Uterus (tissue), 4 donors: ENCODE data around the gene DAB2. TPM values are rescaled to one million over a fixed set of nuclear protein-coding genes. Genes with fewer than 3 reads are reported as not detected.

Experiments used
- DNase-seq, 2 donors: peaks; one replicate each; pipeline ENCODE4 v3.0.0-alpha.2; 2019 to 2020
- H3K27ac ChIP-seq, 2 donors: fragments of 200-600 bp; sonication (generic); 1 replicate in 1 of 2; 2 replicates in 1 of 2; pipeline ENCODE4 v1.5.1; 2016 to 2018
- H3K27me3 ChIP-seq, 2 donors: fragments of 200-600 bp; sonication (generic); one replicate each; pipeline ENCODE4 v1.5.1; 2018 to 2019; ENCODE audit warnings: control low read depth in 1 of 2
- H3K36me3 ChIP-seq, 2 donors: fragments of 200-600 bp; sonication (generic); one replicate each; pipeline ENCODE4 v1.5.1; 2019; ENCODE audit warnings: control low read depth in 1 of 2
- H3K4me1 ChIP-seq, 2 donors: fragments of 200-600 bp; sonication (generic); one replicate each; pipeline ENCODE4 v1.5.1; 2018 to 2019; ENCODE audit warnings: control low read depth in 1 of 2
- H3K4me3 ChIP-seq, 2 donors: fragments of 200-600 bp; sonication (generic); 1 replicate in 1 of 2; 2 replicates in 1 of 2; pipeline ENCODE4 v1.5.1; 2018 to 2019; ENCODE audit warnings: mild to moderate bottlenecking in 1 of 2
- H3K9me3 ChIP-seq, 2 donors: fragments of 200-600 bp; sonication (generic); one replicate each; pipeline ENCODE4 v1.5.1; 2019; ENCODE audit warnings: control low read depth in 1 of 2
- CTCF ChIP-seq, 4 experiments: fragments of 200-600 bp in 2 of 4; fragments of 450-650 bp in 2 of 4; sonication (generic) in 2 of 4; IDR thresholded peaks; one replicate each; pipeline ENCODE4 v1.5.1; 2016 to 2019; ENCODE audit warnings: antibody characterized with exemption in 4 of 4, mild to moderate bottlenecking in 2 of 4, moderate library complexity in 1 of 4
- POLR2A ChIP-seq, 2 donors: fragments of 450-650 bp; IDR thresholded peaks; one replicate each; pipeline ENCODE4 v1.6.1; 2016; ENCODE audit warnings: antibody characterized with exemption in 2 of 2, mild to moderate bottlenecking in 1 of 2, moderate library complexity in 1 of 2
- intact Hi-C: fragments of 100-400 bp; cut with DNase I; formaldehyde crosslinking; loops from one replicate; pipeline ENCODE4 v1.15.1; 2023; ENCODE audit warnings: low total_unique reads
- total RNA-seq, 4 donors: library from RNA; depleted of rRNA in 3 of 4; stranded (reverse); fragments of >200 nt in 3 of 4; gene quantifications; one replicate each; pipeline versions ENCODE4 v1.1.0 to v1.2.4, GENCODE V29; 2014 to 2023
- donor health status: DM: yes; HTN: yes; CAD: no.

The DAB2 gene
- total RNA-seq, 4 donors from 2014 or later, result 23.1 to 80.1 (median 56.7) TPM

GRCh38 chr5:39449591-39449990, 24.8 kb upstream of the DAB2 start:
- Histone ChIP-seq H3K36me3 (no peaks in the 10 kb centered on the region), H3K4me1 (no peaks in the 10 kb centered on the region), H3K4me3 (no peak overlapping the region), H3K27me3 (no peaks in the 10 kb centered on the region), H3K27ac (no peak overlapping the region), H3K9me3 (no peaks in the 10 kb centered on the region)
- intact Hi-C loops, result no loop called here
- no peak for TF ChIP-seq CTCF (IDR thresholded peaks at IDR 0.05)
- no peak for TF ChIP-seq POLR2A (IDR thresholded peaks at IDR 0.05)
- no peak for DNase-seq

DNA sequence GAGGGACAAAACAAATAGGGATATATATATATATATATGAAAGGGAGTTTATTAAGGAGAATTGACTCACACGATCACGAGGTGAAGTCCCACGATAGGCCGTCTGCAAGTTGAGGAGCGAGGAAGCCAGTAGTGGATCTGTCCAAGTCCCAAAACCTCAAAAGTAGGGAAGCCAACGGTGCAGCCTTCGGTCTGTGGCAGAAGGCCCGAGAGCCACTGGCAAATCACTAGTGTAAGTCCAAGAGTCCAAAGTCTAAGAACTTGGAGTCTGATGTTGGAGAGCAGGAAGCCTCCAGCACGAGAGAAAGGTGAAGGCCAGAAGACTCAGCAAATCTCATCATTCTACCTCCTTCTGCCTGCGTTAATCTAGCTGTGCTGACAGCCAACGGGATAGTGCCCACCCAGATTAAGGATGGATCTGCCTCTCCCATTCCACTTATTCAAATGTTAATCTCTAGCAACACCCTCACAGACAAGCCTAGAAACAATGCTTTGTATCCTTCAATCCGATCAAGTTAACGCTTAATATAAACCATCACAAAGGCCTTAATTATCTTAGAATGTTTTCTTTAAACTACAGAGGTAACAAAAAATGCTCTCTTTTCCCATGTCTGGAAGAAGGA, 23.8 kb upstream of the DAB2 start:
- H3K36me3 ChIP-seq, result no peaks in the 10 kb centered on the region
- intact Hi-C loops, result no loop called here
- H3K4me1 ChIP-seq, result no peaks in the 10 kb centered on the region
- TF ChIP-seq CTCF (IDR thresholded peaks at IDR 0.05), result no peak
- no peak for TF ChIP-seq POLR2A (IDR thresholded peaks at IDR 0.05)
- H3K9me3 ChIP-seq, result no peaks in the 10 kb centered on the region
- no peak overlapping the region for H3K4me3 ChIP-seq
- H3K27ac ChIP-seq, result no peak overlapping the region
- no peak for DNase-seq
- no peaks in the 10 kb centered on the region for H3K27me3 ChIP-seq

GRCh38 chr5:39447968-39448367, 23.2 kb upstream of the DAB2 start:
- Histone ChIP-seq H3K4me3 (no peak overlapping the region), H3K9me3 (no peaks in the 10 kb centered on the region), H3K36me3 (no peaks in the 10 kb centered on the region), H3K27me3 (no peaks in the 10 kb centered on the region), H3K27ac (no peak overlapping the region), H3K4me1 (no peaks in the 10 kb centered on the region)
- no peak for DNase-seq
- intact Hi-C loops, result no loop called here
- TF ChIP-seq POLR2A (IDR thresholded peaks at IDR 0.05) (no peak), CTCF (IDR thresholded peaks at IDR 0.05) (no peak)

DNA sequence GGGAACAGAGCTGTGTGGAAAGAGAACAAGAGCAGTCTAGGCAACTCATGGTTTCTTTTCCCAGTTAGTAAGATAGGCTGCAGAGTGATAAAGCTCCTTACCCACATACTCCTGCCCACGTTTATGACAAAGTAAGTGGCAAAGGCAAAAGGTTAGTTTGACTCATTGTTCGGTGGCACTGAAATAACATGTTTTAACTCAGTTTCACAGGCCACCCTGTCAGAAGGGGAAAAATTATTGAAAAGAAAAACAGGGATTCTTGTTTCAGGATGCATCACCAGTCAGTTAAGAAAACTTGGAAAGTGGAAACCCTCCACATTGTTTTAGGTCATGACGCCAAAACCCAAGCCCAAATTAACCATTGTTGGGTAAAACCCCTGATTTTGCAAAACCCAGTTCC, 22.3 kb upstream of the DAB2 start:
- intact Hi-C loops, result no loop called here
- Histone ChIP-seq H3K36me3 (no peaks in the 10 kb centered on the region), H3K9me3 (no peaks in the 10 kb centered on the region), H3K4me1 (no peaks in the 10 kb centered on the region), H3K27me3 (no peaks in the 10 kb centered on the region), H3K4me3 (no peak overlapping the region), H3K27ac (no peak overlapping the region)
- TF ChIP-seq CTCF (IDR thresholded peaks at IDR 0.05), result no peak
- no peak for TF ChIP-seq POLR2A (IDR thresholded peaks at IDR 0.05)
- DNase-seq, result no peak

DNA sequence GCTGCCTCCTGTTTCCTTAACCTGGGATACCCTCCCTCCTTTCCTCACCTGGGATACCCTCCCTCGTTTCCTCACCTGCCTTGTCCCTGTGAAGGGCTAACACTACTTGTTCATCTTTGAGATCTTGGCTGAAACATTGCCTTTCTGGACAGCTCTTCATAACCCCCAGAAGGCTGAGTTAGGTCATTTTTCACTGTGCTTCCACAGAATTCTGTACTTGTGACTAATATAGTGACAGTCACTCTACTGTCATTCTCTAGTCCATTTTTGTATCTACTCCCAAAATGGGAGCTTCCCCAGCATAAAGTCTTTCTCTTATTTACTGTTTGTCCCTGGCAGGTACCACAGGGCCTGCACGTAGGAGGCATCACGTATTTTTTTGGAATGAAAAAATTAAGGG, 21.5 kb upstream of the DAB2 start:
- H3K4me1 ChIP-seq, result no peaks in the 10 kb centered on the region
- no peak for TF ChIP-seq POLR2A (IDR thresholded peaks at IDR 0.05)
- no peak for TF ChIP-seq CTCF (IDR thresholded peaks at IDR 0.05)

More for the DNA sequence above, 21.5 kb upstream of the DAB2 start:
- intact Hi-C loops, result no loop called here
- Histone ChIP-seq H3K9me3 (no peaks in the 10 kb centered on the region), H3K27ac (no peak overlapping the region), H3K4me3 (no peak overlapping the region), H3K36me3 (no peaks in the 10 kb centered on the region), H3K27me3 (no peaks in the 10 kb centered on the region)
- no peak for DNase-seq
